ENCODE results near the gene RBM15.

The RBM15 gene

GRCh38 chr1:110370827-110371226 lies 31.6 kb downstream of the RBM15 start:
- Histone ChIP-seq H2AFZ (no peak overlapping the region), H3K4me2 (ENCODE audit: low read length) (no peak overlapping the region), H3K4me3 (ENCODE audit: low read depth, low read length) (no peak overlapping the region), H3K4me1 (no peaks in the 10 kb centered on the region), H3K27me3 (ENCODE audit: control insufficient read depth, insufficient read depth, low read length) (no peaks in the 10 kb centered on the region), H3K79me2 (no peaks in the 10 kb centered on the region), H3K36me3 (ENCODE audit: control insufficient read depth, insufficient read depth, low read length) (no peaks in the 10 kb centered on the region), H3K9me3 (ENCODE audit: control insufficient read depth, low read length) (no peaks in the 10 kb centered on the region), H3K9ac (no peak overlapping the region), H3K27ac (no peak overlapping the region)
- TF ChIP-seq CTCF (IDR thresholded peaks at IDR 0.05), result no peak

GRCh38 chr1:110375490-110375889 lies 36.3 kb downstream of the RBM15 start:
- no peak for TF ChIP-seq CTCF (IDR thresholded peaks at IDR 0.05)
- H3K4me3 ChIP-seq (ENCODE audit: low read depth, low read length), result no peak overlapping the region
- H3K36me3 ChIP-seq (ENCODE audit: control insufficient read depth, insufficient read depth, low read length), result no peaks in the 10 kb centered on the region

GRCh38 chr1:110380672-110381283 lies 41.6 kb downstream of the RBM15 start:
- no peaks in the 10 kb centered on the region for H3K4me1 ChIP-seq
- H3K9ac ChIP-seq, result no peak overlapping the region
- peak overlapping the region; percentile 29 for H3K27ac ChIP-seq

More at GRCh38 chr1:110375490-110375889, 36.3 kb downstream of the RBM15 start:
- Histone ChIP-seq H3K9me3 (ENCODE audit: control insufficient read depth, low read length) (no peaks in the 10 kb centered on the region), H3K4me1 (no peaks in the 10 kb centered on the region), H2AFZ (no peak overlapping the region), H3K27me3 (ENCODE audit: control insufficient read depth, insufficient read depth, low read length) (no peaks in the 10 kb centered on the region), H3K9ac (no peak overlapping the region), H3K4me2 (ENCODE audit: low read length) (no peak overlapping the region), H3K27ac (no peak overlapping the region), H3K79me2 (no peaks in the 10 kb centered on the region)

GRCh38 chr1:110383251-110383990 lies 44.2 kb downstream of the RBM15 start:
- Histone ChIP-seq H3K4me1 (no peaks in the 10 kb centered on the region), H3K4me2 (ENCODE audit: low read length) (no peak overlapping the region), H3K9me3 (ENCODE audit: control insufficient read depth, low read length) (no peaks in the 10 kb centered on the region), H3K4me3 (ENCODE audit: low read depth, low read length) (no peak overlapping the region), H3K36me3 (ENCODE audit: control insufficient read depth, insufficient read depth, low read length) (no peaks in the 10 kb centered on the region), H3K9ac (no peak overlapping the region), H2AFZ (no peak overlapping the region), H3K79me2 (no peaks in the 10 kb centered on the region), H3K27ac (peak overlapping the region; percentile 24), H3K27me3 (ENCODE audit: control insufficient read depth, insufficient read depth, low read length) (no peaks in the 10 kb centered on the region)
- TF ChIP-seq CTCF (IDR thresholded peaks at IDR 0.05), result no peak

More at GRCh38 chr1:110380672-110381283, 41.6 kb downstream of the RBM15 start:
- Histone ChIP-seq H3K4me2 (ENCODE audit: low read length) (no peak overlapping the region), H3K9me3 (ENCODE audit: control insufficient read depth, low read length) (no peaks in the 10 kb centered on the region), H3K4me3 (ENCODE audit: low read depth, low read length) (no peak overlapping the region), H3K36me3 (ENCODE audit: control insufficient read depth, insufficient read depth, low read length) (no peaks in the 10 kb centered on the region), H3K79me2 (no peaks in the 10 kb centered on the region), H2AFZ (no peak overlapping the region), H3K27me3 (ENCODE audit: control insufficient read depth, insufficient read depth, low read length) (no peaks in the 10 kb centered on the region)
- no peak for TF ChIP-seq CTCF (IDR thresholded peaks at IDR 0.05)

Data from parathyroid adenoma (tissue), 2 donors.